ENCODE results near the gene GALNT12.

Gene GALNT12

DNA sequence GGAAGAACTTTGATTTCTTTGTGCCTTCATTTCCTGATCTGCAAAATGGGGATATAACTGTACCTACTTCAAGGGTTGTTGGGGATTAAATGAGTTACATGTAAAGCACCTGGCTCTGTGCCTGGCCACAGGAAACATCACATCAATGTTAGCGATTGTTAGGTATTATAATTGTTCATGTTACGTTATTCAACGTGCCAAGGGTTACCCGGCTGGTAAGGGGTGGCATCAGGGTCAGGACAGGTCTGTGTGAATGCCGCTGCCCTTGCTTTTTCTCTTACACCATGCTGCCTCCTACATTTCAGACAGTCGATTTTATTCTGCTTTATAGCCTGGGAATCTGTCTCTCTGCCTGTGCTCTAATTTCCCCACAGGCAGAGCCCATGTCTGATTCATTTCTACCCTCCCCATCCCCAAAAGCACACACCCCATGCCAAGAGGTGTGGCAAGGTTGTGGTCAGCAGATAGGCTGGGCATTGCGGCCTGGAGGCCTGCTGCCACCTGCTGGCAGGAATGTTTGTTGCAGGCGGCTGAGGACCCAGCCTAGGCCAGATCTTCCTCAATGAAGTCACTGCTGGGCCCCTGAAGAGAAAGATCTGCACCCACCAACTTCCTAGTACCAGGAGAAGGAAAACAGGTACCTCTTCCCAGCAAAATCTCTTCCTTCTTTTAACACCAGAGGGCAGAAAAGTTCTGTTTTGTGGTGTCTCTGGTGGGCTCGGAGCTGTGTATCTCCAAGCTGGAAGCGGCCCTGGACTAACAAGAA is 16.4 kb upstream of the GALNT12 start:
- TF ChIP-seq TEAD4 (IDR thresholded peaks at IDR 0.05) (peak; percentile 100), CREB1 (IDR thresholded peaks at IDR 0.05; ENCODE audit: low read depth) (no peak), CEBPB (IDR thresholded peaks at IDR 0.05) (peak; percentile 44; the same call in 1 of the 2 replicates), NFIC (IDR thresholded peaks at IDR 0.05) (peak; percentile 74), TCF12 (IDR thresholded peaks at IDR 0.05; ENCODE audit: low read depth) (peak; percentile 22; the same call in 1 of the 2 replicates), YY1 (IDR thresholded peaks at IDR 0.05; ENCODE audit: low read depth) (peak; percentile 43; the same call in 1 of the 2 replicates), EGR1 (IDR thresholded peaks at IDR 0.05) (no peak), ZBTB7A (IDR thresholded peaks at IDR 0.05; ENCODE audit: low read depth) (peak; percentile 47; the same call in 1 of the 2 replicates), FOXM1 (IDR thresholded peaks at IDR 0.05; ENCODE audit: borderline replicate concordance, low read depth) (no peak), EP300 (IDR thresholded peaks at IDR 0.05; ENCODE audit: borderline replicate concordance) (peak; percentile 50; the same call in 1 of the 2 replicates), TAF1 (IDR thresholded peaks at IDR 0.05; ENCODE audit: low read depth) (no peak), RAD21 (IDR thresholded peaks at IDR 0.05; ENCODE audit: low read depth) (peak; percentile 73)
- TF ChIP-seq, protein P1, sequence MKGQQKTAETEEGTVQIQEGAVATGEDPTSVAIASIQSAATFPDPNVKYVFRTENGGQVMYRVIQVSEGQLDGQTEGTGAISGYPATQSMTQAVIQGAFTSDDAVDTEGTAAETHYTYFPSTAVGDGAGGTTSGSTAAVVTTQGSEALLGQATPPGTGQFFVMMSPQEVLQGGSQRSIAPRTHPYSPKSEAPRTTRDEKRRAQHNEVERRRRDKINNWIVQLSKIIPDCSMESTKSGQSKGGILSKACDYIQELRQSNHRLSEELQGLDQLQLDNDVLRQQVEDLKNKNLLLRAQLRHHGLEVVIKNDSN (IDR thresholded peaks at IDR 0.05), result 0 out of 2 replicates have a peak, but pooled peaks have one; percentile 22
- TF ChIP-seq, protein P2, sequence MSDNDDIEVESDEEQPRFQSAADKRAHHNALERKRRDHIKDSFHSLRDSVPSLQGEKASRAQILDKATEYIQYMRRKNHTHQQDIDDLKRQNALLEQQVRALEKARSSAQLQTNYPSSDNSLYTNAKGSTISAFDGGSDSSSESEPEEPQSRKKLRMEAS (IDR thresholded peaks at IDR 0.05), result peak; percentile 44
- TF ChIP-seq, protein P3, sequence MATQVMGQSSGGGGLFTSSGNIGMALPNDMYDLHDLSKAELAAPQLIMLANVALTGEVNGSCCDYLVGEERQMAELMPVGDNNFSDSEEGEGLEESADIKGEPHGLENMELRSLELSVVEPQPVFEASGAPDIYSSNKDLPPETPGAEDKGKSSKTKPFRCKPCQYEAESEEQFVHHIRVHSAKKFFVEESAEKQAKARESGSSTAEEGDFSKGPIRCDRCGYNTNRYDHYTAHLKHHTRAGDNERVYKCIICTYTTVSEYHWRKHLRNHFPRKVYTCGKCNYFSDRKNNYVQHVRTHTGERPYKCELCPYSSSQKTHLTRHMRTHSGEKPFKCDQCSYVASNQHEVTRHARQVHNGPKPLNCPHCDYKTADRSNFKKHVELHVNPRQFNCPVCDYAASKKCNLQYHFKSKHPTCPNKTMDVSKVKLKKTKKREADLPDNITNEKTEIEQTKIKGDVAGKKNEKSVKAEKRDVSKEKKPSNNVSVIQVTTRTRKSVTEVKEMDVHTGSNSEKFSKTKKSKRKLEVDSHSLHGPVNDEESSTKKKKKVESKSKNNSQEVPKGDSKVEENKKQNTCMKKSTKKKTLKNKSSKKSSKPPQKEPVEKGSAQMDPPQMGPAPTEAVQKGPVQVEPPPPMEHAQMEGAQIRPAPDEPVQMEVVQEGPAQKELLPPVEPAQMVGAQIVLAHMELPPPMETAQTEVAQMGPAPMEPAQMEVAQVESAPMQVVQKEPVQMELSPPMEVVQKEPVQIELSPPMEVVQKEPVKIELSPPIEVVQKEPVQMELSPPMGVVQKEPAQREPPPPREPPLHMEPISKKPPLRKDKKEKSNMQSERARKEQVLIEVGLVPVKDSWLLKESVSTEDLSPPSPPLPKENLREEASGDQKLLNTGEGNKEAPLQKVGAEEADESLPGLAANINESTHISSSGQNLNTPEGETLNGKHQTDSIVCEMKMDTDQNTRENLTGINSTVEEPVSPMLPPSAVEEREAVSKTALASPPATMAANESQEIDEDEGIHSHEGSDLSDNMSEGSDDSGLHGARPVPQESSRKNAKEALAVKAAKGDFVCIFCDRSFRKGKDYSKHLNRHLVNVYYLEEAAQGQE (IDR thresholded peaks at IDR 0.05; ENCODE audit: low read depth), result no peak

DNA sequence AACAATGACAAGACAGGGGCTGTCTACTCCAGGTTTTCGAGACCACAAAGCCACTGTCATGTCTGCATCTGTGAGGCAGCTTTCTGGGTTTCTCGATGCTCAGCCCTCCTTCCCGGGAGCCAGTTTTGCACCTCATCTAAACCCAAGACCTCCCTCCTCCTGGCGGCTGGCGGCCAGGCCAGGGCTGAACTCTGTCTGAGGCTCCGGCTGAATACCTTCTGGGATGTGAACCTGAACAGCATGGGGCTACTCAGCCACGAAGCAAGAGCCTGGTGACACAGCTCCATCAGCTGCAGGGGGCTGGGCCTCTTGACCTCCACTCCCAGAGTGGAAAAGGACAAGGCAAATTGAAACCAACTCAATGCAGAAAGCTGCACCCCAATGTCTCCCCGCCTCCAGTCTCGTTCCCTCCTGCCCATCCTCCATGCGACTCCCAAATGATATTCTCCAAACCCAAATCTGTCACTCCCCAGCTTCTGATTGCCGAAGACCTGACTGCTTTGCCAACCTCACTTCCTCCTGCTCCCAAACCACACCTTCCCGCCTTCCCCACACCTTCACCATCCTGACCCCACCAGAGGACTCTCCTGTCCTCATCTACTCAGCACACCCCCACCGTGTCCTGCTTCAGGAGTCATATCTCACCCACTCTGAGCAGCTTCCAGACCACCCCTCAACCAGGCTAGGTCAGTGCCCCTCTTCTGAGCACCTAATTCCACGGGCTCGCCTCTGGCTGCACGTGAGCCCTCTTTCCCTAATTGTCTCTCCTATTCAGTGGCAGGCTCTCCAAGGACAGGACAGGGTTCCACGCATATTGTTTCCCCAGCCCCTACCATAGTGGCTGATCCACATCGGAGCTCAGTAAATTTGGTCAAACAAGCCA is 15.6 kb upstream of the GALNT12 start:
- TF ChIP-seq ZBTB7A (IDR thresholded peaks at IDR 0.05; ENCODE audit: low read depth) (peak; percentile 5; the same call in 1 of the 2 replicates), EP300 (IDR thresholded peaks at IDR 0.05; ENCODE audit: borderline replicate concordance) (no peak), FOXM1 (IDR thresholded peaks at IDR 0.05; ENCODE audit: borderline replicate concordance, low read depth) (no peak), CREB1 (IDR thresholded peaks at IDR 0.05; ENCODE audit: low read depth) (no peak), TEAD4 (IDR thresholded peaks at IDR 0.05) (peak; percentile 45; the same call in 1 of the 2 replicates), TAF1 (IDR thresholded peaks at IDR 0.05; ENCODE audit: low read depth) (0 out of 2 replicates have a peak, but pooled peaks have one; percentile 26), CEBPB (IDR thresholded peaks at IDR 0.05) (no peak)
- TF ChIP-seq, protein P2 (IDR thresholded peaks at IDR 0.05), result peak; percentile 62

DNA sequence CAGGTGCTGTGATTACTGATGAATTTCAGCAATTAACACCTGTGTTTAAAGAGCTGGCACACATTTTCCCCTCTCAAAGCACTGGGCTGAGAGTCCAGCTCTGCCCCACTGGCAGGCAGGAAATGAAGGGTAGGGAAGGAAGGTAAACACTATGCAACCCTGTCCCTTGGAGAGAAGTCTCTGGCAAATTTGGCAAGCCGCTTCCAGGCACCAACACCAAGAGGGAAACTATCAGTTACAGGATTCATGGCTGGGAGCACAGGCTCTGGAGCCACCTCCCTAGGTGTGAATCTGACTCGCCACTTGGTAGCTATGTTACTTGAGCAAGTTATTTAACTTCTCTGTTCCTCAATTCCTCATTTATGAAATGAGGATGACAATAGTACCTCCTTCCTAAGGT is 14.4 kb upstream of the GALNT12 start:
- TF ChIP-seq YY1 (IDR thresholded peaks at IDR 0.05; ENCODE audit: low read depth), result no peak
- no peak for TF ChIP-seq EGR1 (IDR thresholded peaks at IDR 0.05)
- TF ChIP-seq CEBPB (IDR thresholded peaks at IDR 0.05), result no peak
- no peak for TF ChIP-seq RAD21 (IDR thresholded peaks at IDR 0.05; ENCODE audit: low read depth)

DNA sequence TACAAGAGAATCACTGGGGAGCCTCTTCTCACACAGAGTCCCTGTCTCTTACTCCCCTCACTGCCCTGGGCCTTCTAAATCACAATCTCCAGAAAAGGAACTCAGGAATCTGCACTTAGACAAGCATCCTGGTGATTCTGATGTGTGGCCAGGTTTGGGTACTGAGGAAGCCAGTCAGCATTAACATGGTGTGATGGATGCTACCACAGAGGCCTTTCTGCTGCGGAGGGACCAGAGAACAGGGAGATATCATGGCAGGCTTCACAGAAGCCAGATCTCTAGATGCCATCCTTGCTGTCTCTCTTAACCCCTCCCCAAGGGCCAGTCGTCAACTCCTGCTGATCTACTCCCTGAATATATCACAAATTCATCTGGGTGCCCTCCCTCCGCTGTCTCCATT is 12.7 kb upstream of the GALNT12 start:
- TF ChIP-seq, protein P1 (IDR thresholded peaks at IDR 0.05), result no peak
- TF ChIP-seq FOXM1 (IDR thresholded peaks at IDR 0.05; ENCODE audit: borderline replicate concordance, low read depth) (no peak), RAD21 (IDR thresholded peaks at IDR 0.05; ENCODE audit: low read depth) (no peak), ZBTB7A (IDR thresholded peaks at IDR 0.05; ENCODE audit: low read depth) (no peak), CREB1 (IDR thresholded peaks at IDR 0.05; ENCODE audit: low read depth) (no peak), YY1 (IDR thresholded peaks at IDR 0.05; ENCODE audit: low read depth) (no peak), EGR1 (IDR thresholded peaks at IDR 0.05) (no peak), EP300 (IDR thresholded peaks at IDR 0.05; ENCODE audit: borderline replicate concordance) (no peak), NFIC (IDR thresholded peaks at IDR 0.05) (no peak), TAF1 (IDR thresholded peaks at IDR 0.05; ENCODE audit: low read depth) (no peak), TEAD4 (IDR thresholded peaks at IDR 0.05) (no peak), CEBPB (IDR thresholded peaks at IDR 0.05) (no peak), TCF12 (IDR thresholded peaks at IDR 0.05; ENCODE audit: low read depth) (no peak)
- TF ChIP-seq, protein P3 (IDR thresholded peaks at IDR 0.05; ENCODE audit: low read depth), result no peak
- TF ChIP-seq, protein P2 (IDR thresholded peaks at IDR 0.05), result no peak
